ENCODE measurements around the gene ZNF573.
A peak's percentile ranks its signal among the peaks of the same experiment; 100 is the strongest.

Gene ZNF573

DNA sequence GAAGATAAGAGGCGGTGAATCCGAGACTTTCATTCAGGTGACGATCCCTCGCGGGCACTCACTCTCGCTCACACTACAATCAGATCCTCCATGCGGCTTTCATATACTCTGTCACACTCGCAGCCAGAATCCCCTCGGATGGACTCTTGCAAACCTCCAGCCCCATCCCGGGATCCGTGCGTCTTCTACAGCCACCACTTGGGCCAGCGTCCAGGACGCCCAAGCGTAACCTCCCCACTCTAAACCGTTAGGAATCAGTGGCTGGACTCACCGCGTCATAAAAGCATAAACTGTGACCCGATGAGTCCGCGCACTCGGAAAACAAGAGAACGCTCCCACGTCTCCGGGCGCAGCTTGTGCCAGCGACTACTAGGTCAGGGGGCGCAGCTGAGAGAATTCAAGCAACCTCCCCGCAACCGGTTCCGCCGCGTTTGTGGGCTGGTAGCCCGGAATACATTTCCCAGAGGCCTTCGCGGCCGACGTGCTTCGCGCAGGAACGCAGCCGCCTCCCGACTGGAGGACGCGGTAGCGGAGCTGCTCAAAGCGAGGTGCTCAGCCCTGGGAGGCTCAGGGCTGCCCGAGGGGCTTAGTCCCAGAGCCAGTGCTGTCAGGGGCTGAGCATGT lies 87.4 kb downstream of the ZNF573 start:
- H3K4me3 ChIP-seq (ENCODE audit: low read depth, low read length): peak overlapping the region; percentile 60
- DNase-seq (ENCODE audit: low read depth): peak; percentile 90
- TF ChIP-seq POLR2A (IDR thresholded peaks at IDR 0.05; ENCODE audit: extremely low read depth, insufficient read length) (peak; percentile 43), MYC (IDR thresholded peaks at IDR 0.05; ENCODE audit: low read depth, low read length) (no peak)

All from NB4 (cell line).